ENCODE data around the gene DOLK. TPM values are rescaled to one million over a fixed set of nuclear protein-coding genes. Genes with fewer than 3 reads are reported as not detected.

DOLK gene
- total RNA-seq, 1 donor from 2014 or later: 6.4 TPM

DNA sequence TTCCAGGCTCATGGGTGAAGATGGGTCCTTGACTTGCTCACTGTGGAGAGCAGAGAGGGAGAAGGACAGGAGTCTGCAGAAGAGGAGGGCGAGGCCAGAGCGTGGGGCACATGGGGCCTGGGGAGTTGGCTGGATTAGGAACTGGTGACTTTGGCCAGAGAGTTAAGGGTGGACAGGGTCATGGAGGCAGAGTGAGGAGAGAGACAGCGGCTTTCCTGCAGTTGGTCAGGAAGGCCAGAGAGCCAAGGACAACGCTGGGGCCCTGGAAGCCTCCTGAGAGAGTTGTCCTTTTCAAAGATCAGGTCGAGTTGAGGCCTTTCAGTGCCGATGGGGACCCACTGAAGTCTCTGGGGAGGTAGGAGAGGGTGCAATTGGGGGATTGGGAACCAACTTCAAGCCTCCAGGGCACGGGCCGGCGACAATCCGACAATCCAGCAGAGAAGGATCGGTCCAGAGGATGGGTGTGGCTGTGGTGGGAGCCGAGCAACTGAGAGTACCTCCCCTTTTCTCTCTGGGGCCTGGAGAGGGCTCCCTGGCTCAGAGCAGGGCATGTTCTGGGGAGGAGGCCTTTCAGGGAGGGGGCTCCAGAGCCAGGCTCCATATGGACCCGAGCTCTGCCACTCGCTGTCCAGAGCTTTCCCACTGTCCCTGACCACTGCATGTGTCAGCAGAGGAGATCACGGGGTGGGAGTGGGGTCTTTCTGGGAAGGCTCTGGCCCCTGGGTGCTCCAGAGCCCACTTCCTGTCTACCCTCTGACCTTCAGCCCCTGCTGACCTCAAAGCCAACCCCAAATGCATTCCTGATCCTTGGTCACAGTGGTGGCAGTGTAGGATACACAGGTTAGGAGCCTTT, 34.1 kb downstream of the DOLK start:
- ATAC-seq (ENCODE audit: poor library complexity): no peak
- DNase-seq: no peak
- intact Hi-C loops (cut with DNase I): no loop called here

DNA sequence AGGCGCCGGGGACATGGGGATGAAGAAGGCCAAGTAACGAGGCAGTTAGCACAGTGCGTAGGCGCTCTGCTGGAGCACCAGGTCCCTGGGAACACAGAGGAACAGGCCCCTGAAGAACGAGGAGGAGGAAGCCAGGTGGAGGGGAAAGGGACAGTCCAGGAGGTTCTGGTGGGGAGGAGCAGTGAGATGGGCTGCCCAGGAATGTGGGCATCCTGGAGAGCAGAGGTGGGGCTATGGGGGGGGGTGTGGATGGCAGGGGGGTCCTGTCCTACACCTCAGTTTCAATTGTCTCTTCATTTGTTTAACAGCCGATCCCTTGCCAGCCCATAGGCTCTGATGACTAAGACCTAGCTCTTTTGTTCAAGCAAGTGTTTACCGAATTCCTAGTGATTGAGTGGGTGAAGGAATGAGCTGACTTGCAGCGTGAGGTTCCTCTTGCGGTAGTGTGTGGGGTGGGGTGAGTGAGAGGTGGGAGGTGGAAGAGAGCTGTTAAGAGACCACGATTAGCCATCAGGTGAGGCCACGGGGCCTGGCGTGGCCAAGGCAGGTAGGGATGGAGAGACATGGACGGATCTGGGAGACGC, 35.0 kb downstream of the DOLK start:
- ATAC-seq (ENCODE audit: poor library complexity) (no peak), DNase-seq (no peak)
- intact Hi-C loops (cut with DNase I): no loop called here

DNA sequence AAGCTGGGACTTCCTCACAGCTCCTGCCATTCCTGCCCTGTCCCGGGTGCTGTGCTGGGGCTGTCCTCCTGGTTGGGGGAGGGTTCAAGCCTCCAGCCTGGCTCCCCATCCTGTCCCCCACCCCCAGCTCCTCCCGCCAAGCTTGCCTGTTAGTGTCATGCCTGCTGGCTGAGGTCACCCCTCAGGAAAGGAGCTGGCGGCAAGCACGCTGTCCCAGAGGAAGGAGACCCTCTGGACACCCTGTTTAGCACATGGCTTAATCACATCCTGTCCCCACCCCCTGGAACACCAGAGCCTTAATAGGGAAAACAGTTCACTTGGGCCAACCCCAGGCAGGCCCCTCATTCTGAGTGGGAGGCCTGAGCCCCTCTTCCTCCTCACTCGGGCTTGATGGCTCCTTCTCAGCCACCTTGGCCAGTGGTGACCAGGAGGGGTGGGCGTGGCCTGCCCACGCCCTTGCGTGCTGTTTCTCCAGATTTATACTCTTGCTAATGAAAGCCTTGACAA, 35.8 kb downstream of the DOLK start:
- peak; percentile 82 for DNase-seq
- intact Hi-C loops (cut with DNase I): no loop called here
- ATAC-seq (ENCODE audit: poor library complexity): peak; percentile 68

GRCh38 chr9:128910906-128911305, 36.5 kb downstream of the DOLK start:
- no peak for DNase-seq
- intact Hi-C loops (cut with DNase I): no loop called here
- peak; percentile 4 for ATAC-seq (ENCODE audit: poor library complexity)

- DNase-seq: no peak
- ATAC-seq (ENCODE audit: poor library complexity): no peak
- intact Hi-C loops (cut with DNase I): no loop called here
These were observed 37.5 kb downstream of the DOLK start for GRCh38 chr9:128909859-128910258.

DNA sequence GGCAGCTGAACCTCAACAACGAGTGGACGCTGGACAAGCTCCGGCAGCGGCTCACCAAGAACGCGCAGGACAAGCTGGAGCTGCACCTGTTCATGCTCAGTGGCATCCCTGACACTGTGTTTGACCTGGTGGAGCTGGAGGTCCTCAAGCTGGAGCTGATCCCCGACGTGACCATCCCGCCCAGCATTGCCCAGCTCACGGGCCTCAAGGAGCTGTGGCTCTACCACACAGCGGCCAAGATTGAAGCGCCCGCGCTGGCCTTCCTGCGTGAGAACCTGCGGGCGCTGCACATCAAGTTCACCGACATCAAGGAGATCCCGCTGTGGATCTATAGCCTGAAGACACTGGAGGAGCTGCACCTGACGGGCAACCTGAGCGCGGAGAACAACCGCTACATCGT, 39.0 kb downstream of the DOLK start:
- intact Hi-C loops (cut with DNase I): no loop called here
- DNase-seq: no peak
- no peak for ATAC-seq (ENCODE audit: poor library complexity)

DNA sequence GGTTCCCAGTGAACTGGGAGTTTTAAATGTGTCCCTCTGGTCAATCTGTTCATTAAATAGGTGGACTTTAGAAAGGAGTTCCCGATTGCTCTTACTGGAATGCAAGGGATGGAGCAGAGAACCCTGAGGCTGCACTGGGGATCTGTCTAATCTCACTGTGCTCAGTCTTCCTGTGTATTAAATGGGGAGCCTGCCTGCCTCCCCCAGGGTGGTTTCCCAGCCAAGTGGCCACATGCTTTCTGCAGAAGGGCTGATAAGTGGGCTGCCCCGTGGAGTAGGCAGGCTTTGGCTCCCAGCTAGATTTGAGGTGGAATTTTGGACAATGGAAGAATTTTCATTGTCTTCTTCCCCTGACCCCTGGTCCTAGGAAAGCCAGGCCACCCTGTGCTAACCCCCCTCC, 40.7 kb downstream of the DOLK start:
- no peak for DNase-seq
- intact Hi-C loops (cut with DNase I): no loop called here
- no peak for ATAC-seq (ENCODE audit: poor library complexity)

GRCh38 chr9:128905964-128906363, 41.4 kb downstream of the DOLK start:
- DNase-seq (no peak), ATAC-seq (ENCODE audit: poor library complexity) (no peak)
- intact Hi-C loops (cut with DNase I): no loop called here

- DNase-seq (no peak), ATAC-seq (ENCODE audit: poor library complexity) (no peak)
- intact Hi-C loops (cut with DNase I): no loop called here
These were observed 43.4 kb downstream of the DOLK start for GRCh38 chr9:128903871-128904620.

DNA sequence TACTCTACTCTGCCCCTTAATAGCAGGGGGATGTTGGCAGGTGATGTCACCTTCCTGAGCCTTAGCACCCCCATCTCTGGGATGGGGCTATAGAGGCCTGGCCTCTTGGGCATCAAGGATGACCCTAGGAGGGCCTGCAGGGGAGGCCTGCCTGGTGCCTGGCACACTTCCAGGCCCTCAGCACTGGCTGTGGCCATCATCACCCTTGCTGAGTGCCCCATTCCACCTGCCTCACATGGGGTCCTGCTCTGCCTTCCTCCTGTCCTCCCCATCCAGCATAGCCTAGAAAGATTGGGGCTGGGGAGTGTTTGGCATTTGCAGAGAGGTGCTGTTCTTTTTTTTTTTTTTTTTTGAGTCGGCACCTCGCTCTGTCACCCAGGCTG, 44.3 kb downstream of the DOLK start:
- DNase-seq (no peak), ATAC-seq (ENCODE audit: poor library complexity) (no peak)
- intact Hi-C loops (cut with DNase I): no loop called here

DNA sequence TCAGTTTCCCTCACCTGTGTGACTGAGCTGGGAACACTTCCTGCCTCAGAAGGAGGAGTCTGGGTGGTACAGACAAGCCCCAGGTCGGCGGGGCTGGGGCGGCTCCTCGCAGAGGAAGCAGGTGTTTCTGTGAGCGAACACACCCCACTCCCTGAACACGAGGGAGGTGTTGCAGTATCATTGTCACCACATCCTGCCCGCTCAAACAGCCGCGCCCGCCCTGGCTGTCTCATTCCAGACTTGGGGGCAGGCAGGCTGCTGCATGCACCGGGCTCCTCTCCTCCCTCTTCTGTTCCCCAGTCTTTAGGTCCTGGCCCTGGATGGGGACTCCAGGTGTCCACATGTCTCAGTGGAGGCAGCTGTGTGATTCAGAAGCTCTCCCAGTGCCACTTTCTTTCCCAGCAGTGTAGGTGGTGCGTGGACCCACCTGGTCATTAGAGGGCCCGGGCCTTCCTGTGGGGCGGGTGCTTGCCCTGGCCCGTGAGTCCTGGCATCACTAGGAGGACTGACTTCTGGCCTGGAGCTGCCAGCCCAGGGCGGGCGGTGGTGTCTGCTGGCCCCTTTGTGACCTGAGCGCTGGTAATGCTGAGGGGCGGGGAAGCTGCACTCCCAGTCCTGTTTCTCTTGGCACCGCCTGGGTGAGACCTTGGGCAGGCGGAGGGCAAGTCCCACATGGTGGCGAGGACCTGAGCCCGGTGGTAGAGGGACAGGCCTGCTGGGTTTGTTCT, 44.9 kb downstream of the DOLK start:
- intact Hi-C loops (cut with DNase I): no loop called here
- DNase-seq: peak; percentile 73
- ATAC-seq (ENCODE audit: poor library complexity): peak; percentile 57

- intact Hi-C loops (cut with DNase I): no loop called here
- DNase-seq (no peak), ATAC-seq (ENCODE audit: poor library complexity) (no peak)
These were observed 45.6 kb downstream of the DOLK start for GRCh38 chr9:128901822-128902221.

GRCh38 chr9:128901379-128901778, 46.0 kb downstream of the DOLK start:
- ATAC-seq (ENCODE audit: poor library complexity) (no peak), DNase-seq (no peak)
- intact Hi-C loops (cut with DNase I): no loop called here

DNA sequence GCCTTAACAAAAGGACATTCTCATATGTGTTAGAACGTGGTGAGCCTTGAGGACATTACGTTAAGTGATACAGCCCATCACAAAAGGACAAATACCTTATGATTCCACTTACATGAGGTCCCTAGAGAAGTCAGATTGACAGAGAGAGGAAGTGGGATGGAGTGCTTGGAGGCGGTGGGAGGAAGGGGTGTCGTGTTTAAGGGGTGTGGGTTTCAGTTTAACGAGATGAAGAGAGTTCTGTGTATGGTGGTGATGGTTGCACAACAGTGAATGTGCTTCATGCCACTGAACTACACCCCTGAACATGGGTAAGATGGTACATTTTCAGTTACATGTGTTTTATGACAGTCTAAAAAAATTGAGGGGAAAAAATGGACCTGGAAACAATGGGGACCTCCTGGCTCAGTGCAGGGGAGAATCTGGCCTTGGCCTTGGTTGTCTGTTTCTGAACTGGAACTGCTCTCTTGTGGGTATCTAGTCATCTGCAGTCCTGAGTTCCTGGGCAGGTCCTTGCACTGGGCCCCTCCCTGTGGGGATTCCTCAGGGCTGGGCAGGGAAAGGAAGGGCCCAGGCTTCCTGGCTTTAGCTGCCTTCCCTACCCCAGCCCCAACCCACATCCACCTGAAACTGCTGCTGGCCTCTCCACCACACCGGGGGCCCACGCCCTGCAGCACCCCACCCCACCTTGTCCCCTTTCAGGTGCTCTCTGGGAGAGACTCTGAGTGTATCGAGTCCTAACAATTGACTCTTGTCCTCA, 47.7 kb downstream of the DOLK start:
- intact Hi-C loops (cut with DNase I): no loop called here
- no peak for ATAC-seq (ENCODE audit: poor library complexity)
- no peak for DNase-seq

- intact Hi-C loops (cut with DNase I): no loop called here
- DNase-seq: no peak
- ATAC-seq (ENCODE audit: poor library complexity): no peak
These were observed 48.4 kb downstream of the DOLK start for GRCh38 chr9:128898845-128899565.

GRCh38 chr9:128898382-128898781, 49.0 kb downstream of the DOLK start:
- DNase-seq (no peak), ATAC-seq (ENCODE audit: poor library complexity) (no peak)
- intact Hi-C loops (cut with DNase I): no loop called here

DNA sequence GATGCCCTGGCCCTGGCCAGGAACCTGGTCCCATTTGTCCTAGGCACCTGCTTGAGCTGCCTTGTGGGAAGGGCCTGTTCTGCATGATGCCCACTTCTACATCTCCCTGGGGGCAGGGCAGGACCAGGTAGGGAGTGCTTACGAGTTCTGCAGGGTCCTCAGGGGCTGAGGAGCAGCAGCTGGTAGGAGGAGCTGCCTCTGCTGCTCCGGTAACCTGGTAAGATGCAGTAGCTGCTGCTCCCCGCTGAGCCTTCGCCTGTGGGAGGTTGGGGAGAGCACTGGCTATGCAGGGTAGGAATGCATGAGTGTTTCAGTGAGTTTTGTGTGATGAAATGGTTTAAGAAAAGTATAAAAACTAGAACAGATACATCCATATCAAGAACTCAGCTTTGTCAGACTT, 51.8 kb downstream of the DOLK start:
- ATAC-seq (ENCODE audit: poor library complexity): no peak
- intact Hi-C loops (cut with DNase I): no loop called here

More for the DNA sequence above, 51.8 kb downstream of the DOLK start:
- DNase-seq: no peak
